OCI-M1 (cell line): ENCODE results near the gene UBE3C.
"Not testable (repeated sequence)": the region's sequence is repeated elsewhere in the genome, so short reads cannot be mapped to it uniquely, and the experiment has no call there.

ENCODE experiments used
- DNase-seq: peaks from one replicate; lab custom pipeline; 2025; lab: John Stamatoyannopoulos, UW

UBE3C gene

GRCh38 chr7:157271991-157272324 is 133.2 kb downstream of the UBE3C start:
- no peak for DNase-seq

GRCh38 chr7:157272351-157273207 is 133.9 kb downstream of the UBE3C start:
- no peak for DNase-seq

DNA sequence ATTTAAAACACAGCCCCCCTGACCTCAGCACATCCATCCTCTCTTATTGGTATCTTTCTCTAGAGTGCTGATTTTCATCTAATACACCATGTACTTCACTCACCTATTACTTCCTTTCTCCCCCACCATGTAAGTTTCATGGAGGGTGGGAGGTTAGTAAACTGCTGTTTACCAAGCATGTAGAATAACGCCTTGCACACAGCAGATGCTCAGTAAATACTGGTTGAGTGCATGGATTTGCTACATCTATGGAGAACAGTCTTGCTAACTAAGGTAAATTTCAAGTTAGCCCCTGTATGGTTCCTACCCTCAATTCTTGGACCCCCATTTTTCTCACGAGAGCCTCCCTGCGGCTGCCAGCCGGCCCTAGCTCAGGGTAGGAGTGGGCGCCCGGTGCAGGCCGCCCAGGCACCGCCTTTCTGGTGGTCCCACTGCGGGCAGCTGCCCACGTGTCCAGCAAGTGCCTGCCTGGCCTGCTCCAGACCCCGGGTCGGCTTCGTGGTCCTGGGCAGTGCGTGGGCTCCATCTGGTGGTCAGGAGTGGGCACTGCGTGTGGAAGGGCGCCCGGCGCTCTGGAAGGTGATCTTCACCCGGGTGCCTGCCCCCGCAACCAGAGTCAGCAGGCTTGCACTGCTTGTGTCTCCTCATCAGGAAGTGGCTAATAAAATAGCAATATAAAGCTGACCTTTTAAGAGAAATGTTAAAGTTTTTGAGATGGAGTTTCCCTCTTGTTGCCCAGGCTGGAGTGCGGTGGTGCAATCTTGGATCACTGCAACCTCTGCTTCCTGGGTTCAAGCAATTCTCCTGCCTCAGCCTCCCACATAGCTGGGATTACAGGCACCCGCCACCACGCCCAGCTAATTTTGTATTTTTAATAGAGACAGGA is 134.7 kb downstream of the UBE3C start:
- DNase-seq = peak; percentile 75

DNA sequence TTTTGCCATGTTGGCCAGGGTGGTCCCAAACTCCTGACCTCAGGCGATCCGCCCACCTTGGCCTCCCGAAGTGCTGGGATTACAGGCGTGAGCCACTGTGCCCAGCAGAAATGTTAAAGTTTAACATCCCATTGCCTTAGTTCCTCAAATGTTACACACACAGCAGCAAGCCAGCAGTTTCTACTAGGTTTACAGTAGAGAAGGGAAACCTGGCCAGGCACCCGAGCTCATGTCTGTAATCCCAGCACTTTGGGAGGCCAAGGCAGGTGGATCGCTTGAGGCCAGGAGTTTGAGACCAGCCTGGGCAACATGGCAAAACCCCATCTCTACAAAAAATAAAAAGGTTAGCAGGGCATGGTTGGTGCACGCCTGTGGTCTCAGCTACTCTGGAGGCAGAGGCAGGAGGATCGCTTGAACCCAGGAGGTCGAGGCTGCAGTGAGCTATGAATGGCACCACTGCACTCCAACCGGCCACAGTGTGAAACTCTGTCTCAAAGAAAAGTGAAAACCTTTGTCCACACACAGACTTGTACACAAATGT is 135.4 kb downstream of the UBE3C start:
- DNase-seq = not testable (repeated sequence)

DNA sequence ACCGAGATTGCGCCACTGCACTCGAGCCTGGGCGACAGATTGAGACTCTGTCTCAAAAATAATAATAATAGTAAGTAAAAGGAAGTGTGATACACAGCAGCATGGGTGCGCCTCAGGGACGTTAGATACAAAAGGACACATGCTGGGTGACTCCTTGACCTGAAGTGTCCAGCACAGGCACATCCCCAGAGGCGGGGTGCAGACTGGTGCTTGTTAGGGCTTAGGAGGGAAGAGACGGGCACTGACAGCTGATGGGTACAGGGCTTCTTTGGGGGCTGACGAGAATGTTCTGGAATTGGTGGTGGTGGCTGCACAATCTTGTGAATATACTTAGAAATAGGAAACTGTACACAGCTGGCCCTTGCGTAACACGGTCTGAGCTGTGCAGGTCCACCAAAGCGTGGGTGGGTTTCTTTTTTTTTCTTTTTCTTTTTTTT is 136.3 kb downstream of the UBE3C start:
- no peak for DNase-seq

DNA sequence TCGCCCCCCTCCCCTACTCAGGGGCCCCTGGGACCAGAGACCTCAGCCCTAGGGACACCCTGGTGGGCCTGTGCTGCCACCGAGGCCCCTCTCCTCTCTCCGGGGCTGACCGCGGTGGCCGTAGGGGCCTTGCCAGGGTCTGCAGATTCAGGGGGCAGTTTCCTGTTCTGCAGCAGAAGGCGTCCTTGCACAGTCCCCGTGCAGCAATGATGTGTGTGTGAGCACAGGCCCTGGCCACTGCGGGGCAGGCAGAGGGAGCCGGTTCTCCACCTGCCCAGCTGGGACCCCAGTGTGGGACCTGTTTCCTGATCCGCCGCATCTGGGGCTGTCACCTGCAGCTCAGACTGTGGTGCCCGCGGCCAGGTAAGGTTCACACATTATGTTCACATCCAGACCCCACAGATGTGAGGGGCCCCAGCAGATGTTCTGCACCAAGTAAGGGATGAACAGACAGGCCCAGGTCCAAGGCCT is 137.4 kb downstream of the UBE3C start:
- no peak for DNase-seq

DNA sequence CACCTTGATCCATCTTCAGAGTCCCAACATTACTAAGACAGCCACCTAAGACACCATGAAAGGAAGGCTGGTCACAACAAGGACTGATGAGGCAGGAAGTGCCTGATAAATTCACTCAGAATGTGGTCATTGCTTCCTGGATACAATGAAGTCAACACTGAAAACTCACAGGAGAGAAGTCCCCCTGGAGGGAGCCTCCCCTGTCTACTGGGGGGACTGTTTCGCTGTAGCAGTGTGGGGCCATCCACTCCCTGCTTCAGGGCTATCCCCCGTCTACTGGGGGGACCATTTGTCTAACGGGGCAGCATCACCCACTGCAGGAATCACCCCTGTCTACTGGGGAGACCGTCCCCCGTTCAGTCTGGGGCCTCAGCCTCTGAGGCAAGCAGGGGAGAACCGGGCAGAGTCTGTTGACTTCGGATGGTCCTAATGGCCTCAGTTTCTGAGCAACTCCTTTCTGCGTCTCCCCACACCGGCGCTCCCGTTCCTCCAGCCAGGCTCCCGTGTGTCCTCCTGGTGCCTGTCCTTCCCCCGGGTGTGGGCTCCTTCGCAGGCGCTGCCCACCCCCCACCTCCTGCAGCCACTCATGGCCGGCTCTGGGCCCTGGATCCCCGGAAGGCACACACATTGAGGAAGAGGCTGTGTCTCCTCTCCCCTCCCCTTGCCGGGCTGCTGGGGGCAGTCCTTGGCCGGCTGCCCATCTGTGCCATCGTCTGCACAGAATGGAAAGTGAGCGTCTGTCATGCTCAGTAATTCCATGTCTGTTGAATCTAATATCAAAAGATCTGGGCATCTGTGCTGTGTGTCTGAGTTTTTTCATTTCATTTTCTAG is 138.2 kb downstream of the UBE3C start:
- DNase-seq = peak; percentile 12

DNA sequence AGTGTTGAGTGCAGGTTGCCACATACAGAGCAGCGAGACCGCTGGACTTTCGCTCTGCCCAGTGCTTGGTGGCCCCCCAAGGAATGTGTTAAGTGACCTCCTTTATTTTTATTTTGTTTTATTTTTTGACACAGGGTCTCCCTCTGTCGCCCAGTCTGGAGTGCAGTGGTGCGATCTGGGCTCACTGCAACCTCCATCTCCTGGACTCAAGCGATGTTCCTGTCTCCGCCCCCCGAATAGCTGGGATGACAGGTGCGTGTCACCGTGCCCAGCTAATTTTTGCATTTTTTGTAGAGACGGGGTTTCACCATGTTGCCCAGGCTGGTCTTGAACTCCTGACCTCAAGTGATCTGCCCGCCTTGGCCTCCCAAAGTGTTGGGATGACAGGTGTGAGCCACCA is 138.8 kb downstream of the UBE3C start:
- not testable (repeated sequence) for DNase-seq

- no peak for DNase-seq
These were observed 139.6 kb downstream of the UBE3C start for GRCh38 chr7:157278167-157278790.

- DNase-seq = no peak
These were observed 140.3 kb downstream of the UBE3C start for GRCh38 chr7:157278791-157279724.

- DNase-seq = no peak
These were observed 141.1 kb downstream of the UBE3C start for GRCh38 chr7:157279741-157280215.

DNA sequence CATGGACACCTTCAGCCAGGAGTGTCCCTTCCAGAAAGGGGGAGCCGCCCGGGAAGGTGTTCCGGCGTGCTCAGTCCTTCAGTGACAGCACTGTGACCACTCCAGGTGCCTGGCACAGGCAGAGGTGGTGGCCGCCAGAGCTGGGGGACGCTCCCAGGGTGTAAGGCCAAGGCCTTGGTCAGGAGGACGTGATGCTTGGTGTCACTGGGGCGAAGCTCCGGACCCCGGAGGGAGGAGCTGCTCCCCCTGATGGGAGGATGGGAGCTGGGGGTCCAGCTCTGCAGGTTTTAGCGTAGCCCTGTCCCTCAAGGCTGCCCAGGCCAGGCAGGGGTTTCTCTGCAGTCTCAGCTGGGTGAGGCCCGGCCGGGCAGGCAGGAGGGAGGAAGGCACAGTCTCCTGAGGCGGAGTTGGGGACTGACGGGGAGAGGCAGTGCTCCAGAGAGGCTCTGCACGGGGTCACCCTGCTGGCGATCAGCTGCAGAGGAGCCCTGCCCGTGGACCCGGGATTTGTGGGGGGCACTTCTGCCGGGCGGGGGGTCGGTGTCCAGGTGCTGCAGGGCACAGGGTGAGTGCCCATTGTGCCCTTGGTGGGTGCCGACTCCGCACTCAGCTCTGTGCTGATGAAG is 141.6 kb downstream of the UBE3C start:
- DNase-seq = no peak

DNA sequence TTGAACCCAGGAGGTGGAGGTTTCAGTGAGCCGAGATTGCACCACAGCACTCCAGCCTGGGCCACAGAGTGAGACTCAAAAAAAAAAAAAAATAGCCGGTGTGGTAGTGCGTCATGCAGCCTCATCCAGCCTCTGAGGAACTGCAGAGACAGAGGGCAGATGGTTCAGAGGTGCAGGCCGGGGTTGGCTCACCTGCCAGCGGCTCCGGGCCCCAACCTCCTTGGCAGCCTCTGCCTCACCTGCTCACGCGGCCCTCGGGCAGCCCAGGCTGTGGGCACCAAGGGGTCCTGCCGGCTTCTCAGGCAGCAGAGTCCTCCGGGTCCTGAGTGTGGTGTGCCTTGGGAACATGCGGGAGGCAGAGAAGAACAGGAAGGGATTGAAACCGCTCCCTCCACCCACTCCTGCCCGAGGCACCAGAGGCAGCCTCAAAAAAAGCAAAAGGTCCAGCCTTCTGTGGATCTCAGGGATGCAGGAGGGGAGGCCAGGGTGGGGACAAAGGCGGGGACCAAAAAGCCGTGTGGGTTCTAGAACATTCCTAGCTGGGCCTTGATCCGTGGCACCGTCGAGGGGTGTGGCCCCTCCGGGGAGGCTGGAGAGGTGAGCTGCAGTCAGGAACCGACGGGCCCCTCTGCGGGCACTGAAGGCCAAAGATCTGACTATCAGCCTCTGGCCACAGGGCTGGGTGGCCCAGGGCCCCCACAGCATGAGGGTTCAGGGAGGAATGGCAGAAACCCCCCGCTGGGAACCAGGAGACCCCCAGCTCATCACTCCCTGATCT is 142.7 kb downstream of the UBE3C start:
- no peak for DNase-seq

- DNase-seq = no peak
These were observed 143.5 kb downstream of the UBE3C start for GRCh38 chr7:157282141-157282801.

DNA sequence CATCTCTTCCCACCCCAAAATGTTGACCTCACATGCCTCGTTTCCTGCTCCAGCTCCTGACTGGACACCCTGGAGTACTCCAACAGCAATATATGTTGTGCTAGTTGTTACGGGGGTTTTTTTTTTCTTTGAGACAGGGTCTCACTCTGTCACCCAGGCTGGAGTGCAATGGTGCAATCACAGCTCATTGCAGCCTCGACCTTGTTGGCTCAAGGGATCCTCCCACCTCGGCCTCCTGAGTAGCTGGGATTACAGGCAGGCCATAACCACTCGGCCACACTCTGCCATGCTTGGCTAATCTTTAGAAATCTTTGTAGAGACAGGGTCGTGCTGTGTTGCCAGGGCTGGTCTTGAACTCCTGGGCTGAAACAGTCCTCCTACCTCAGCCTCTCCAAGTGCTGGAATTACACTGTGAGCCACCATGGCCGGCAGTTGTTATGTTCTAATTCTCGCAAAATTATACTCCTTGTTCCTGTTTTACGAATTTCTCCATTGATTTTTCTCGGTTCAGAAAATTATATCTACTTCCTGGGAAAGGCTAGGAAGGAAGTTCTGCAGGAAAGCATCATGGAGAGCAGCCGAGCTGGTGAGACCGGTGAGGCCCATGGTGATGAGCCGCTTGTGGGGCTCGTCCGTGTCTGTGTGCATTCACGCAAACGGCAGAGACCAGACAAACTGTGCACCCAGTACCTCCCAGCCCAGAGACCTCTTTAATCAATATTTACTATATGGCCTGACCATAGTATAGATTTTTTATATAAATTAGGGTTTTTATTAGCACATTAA is 145.7 kb downstream of the UBE3C start:
- no peak for DNase-seq

GRCh38 chr7:157291404-157292080 is 152.8 kb downstream of the UBE3C start:
- DNase-seq = no peak

- no peak for DNase-seq
These were observed 153.5 kb downstream of the UBE3C start for GRCh38 chr7:157292258-157292657.
